SK-N-DZ (cell line): Measurements from ENCODE around the gene ARFGEF2.
"Not testable (repeated sequence)": the region's sequence is repeated elsewhere in the genome, so short reads cannot be mapped to it uniquely, and the experiment has no call there.

Experiments used
- DNase-seq: peaks from one replicate; pipeline ENCODE4 v3.0.0-alpha.2; 2015; ENCODE audit warnings: low spot score
- small RNA-seq, 2 experiments: library from RNA; depleted of rRNA; stranded (forward); fragments of <200 nt; gene quantifications; one replicate each; pipeline ENCODE3, GENCODE V24; 2014

The ARFGEF2 gene

DNA sequence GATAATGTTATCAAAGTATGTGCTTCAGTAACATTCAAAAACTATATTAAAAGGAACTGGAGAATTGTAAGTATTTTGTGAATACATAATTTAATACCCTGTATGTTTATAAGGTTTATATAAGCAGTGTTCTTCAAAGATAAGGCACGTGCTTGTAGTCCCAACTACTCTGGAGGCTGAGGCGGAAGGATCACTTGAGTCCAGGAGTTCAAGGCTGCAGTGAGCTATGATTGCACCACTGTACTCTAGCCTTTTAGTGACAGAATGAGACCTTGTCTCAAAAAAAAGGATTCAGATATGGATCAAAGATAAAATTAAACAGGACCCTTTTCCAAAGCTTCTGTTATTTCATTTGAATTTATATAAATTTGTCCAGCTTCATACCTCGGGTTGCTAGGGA, 141.8 kb downstream of the ARFGEF2 start:
- DNase-seq = no peak

- no peak for DNase-seq
Observed at GRCh38 chr20:49074521-49074920, 153.0 kb downstream of the ARFGEF2 start.

GRCh38 chr20:49078310-49078709, 156.8 kb downstream of the ARFGEF2 start:
- no peak for DNase-seq

- not testable (repeated sequence) for DNase-seq
Observed at GRCh38 chr20:49082295-49082694, 160.8 kb downstream of the ARFGEF2 start.

Small RNA genes within 50 kb of the gene (small RNA-seq; reads per million reads assigned to genes)
- gene SNAP23P1 = 0 reads per million in 2 experiments
